Measurements from ENCODE around the gene FRMD4A. TPM values are rescaled to one million over a fixed set of nuclear protein-coding genes. Genes with fewer than 3 reads are reported as not detected.

The FRMD4A gene
- total and polyA plus RNA-seq, 2 experiments from 2014 or later, result 5.4 to 10.3 TPM

GRCh38 chr10:13633689-13634088, 697.0 kb downstream of the FRMD4A start:
- WGBS (ENCODE audit: low lambda C conversion rate, missing lambda C conversion rate), result 87% methylated on average over 7 of the region's 7 CpGs
- Histone ChIP-seq H3K36me3 (replicated peaks; ENCODE audit: insufficient read depth, low read depth) (no peaks in the 10 kb centered on the region), H3K27ac (no peak overlapping the region), H3K9me2 (replicated peaks; ENCODE audit: insufficient read depth) (no peaks in the 10 kb centered on the region), H3K4me1 (ENCODE audit: insufficient read depth) (no peaks in the 10 kb centered on the region), H3K27me3 (no peaks in the 10 kb centered on the region), H2AFZ (no peak overlapping the region), H3K9me3 (ENCODE audit: low read depth) (no peaks in the 10 kb centered on the region), H3K4me2 (no peak overlapping the region), H4K20me1 (ENCODE audit: insufficient read depth, poor library complexity, severe bottlenecking) (no peaks in the 10 kb centered on the region), H3K4me3 (no peak overlapping the region), H3K79me2 (no peaks in the 10 kb centered on the region)
- TF ChIP-seq EZH2 (IDR thresholded peaks at IDR 0.05; ENCODE audit: borderline replicate concordance) (no peak), EZH2phosphoT487 (IDR thresholded peaks at IDR 0.05; ENCODE audit: low read depth, severe bottlenecking, unreplicated experiment) (no peak)
- TF ChIP-seq, protein P1, sequence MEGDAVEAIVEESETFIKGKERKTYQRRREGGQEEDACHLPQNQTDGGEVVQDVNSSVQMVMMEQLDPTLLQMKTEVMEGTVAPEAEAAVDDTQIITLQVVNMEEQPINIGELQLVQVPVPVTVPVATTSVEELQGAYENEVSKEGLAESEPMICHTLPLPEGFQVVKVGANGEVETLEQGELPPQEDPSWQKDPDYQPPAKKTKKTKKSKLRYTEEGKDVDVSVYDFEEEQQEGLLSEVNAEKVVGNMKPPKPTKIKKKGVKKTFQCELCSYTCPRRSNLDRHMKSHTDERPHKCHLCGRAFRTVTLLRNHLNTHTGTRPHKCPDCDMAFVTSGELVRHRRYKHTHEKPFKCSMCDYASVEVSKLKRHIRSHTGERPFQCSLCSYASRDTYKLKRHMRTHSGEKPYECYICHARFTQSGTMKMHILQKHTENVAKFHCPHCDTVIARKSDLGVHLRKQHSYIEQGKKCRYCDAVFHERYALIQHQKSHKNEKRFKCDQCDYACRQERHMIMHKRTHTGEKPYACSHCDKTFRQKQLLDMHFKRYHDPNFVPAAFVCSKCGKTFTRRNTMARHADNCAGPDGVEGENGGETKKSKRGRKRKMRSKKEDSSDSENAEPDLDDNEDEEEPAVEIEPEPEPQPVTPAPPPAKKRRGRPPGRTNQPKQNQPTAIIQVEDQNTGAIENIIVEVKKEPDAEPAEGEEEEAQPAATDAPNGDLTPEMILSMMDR (IDR thresholded peaks at IDR 0.05; ENCODE audit: poor library complexity), result no peak
- DNase-seq (ENCODE audit: low spot score), result peak; percentile 32

- Histone ChIP-seq H3K9me3 (ENCODE audit: low read depth) (no peaks in the 10 kb centered on the region), H3K27ac (no peak overlapping the region), H2AFZ (no peak overlapping the region), H3K36me3 (replicated peaks; ENCODE audit: insufficient read depth, low read depth) (no peaks in the 10 kb centered on the region), H3K4me1 (ENCODE audit: insufficient read depth) (no peaks in the 10 kb centered on the region), H3K9me2 (replicated peaks; ENCODE audit: insufficient read depth) (no peaks in the 10 kb centered on the region), H3K79me2 (no peaks in the 10 kb centered on the region), H3K27me3 (no peaks in the 10 kb centered on the region), H3K4me2 (no peak overlapping the region), H3K4me3 (no peak overlapping the region), H4K20me1 (ENCODE audit: insufficient read depth, poor library complexity, severe bottlenecking) (no peaks in the 10 kb centered on the region)
- TF ChIP-seq EZH2 (IDR thresholded peaks at IDR 0.05; ENCODE audit: borderline replicate concordance) (no peak), EZH2phosphoT487 (IDR thresholded peaks at IDR 0.05; ENCODE audit: low read depth, severe bottlenecking, unreplicated experiment) (no peak)
- TF ChIP-seq, protein P1 (IDR thresholded peaks at IDR 0.05; ENCODE audit: poor library complexity), result no peak
- no peak for DNase-seq (ENCODE audit: low spot score)
- 90% methylated on average over 5 of the region's 5 CpGs for WGBS (ENCODE audit: low lambda C conversion rate, missing lambda C conversion rate)
Observed at GRCh38 chr10:13632884-13633440, 697.8 kb downstream of the FRMD4A start.

DNA sequence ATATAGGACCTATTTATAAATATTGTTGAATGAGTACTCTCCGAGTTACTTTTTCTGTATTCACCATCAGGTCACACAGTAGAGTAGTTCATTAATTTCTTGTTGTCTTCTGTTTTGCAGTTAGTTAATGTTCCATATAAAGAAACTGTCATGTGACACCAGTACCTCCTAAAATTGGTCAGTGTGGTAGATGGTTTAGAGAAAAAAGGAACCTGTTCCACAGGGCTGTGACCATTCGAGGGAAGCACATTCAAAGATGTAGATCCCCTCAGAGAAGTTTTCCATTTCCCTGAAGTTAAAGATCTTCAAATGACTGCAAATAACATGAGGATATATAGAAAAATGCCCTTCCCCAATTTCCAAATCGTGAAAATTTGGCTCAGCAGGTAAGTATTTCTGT, 698.3 kb downstream of the FRMD4A start:
- H3K9me2 ChIP-seq (replicated peaks; ENCODE audit: insufficient read depth), result no peaks in the 10 kb centered on the region
- H3K36me3 ChIP-seq (replicated peaks; ENCODE audit: insufficient read depth, low read depth), result no peaks in the 10 kb centered on the region
- H4K20me1 ChIP-seq (ENCODE audit: insufficient read depth, poor library complexity, severe bottlenecking), result no peaks in the 10 kb centered on the region
- H3K27ac ChIP-seq, result no peak overlapping the region
- H3K4me2 ChIP-seq, result no peak overlapping the region
- no peaks in the 10 kb centered on the region for H3K9me3 ChIP-seq (ENCODE audit: low read depth)
- H3K27me3 ChIP-seq, result no peaks in the 10 kb centered on the region
- WGBS (ENCODE audit: low lambda C conversion rate, missing lambda C conversion rate), result 90% methylated on average over 3 of the region's 3 CpGs
- no peaks in the 10 kb centered on the region for H3K79me2 ChIP-seq
- no peak overlapping the region for H3K4me3 ChIP-seq
- no peaks in the 10 kb centered on the region for H3K4me1 ChIP-seq (ENCODE audit: insufficient read depth)
- DNase-seq (ENCODE audit: low spot score), result no peak
- no peak for TF ChIP-seq EZH2phosphoT487 (IDR thresholded peaks at IDR 0.05; ENCODE audit: low read depth, severe bottlenecking, unreplicated experiment)
- TF ChIP-seq, protein P1 (IDR thresholded peaks at IDR 0.05; ENCODE audit: poor library complexity), result no peak
- TF ChIP-seq EZH2 (IDR thresholded peaks at IDR 0.05; ENCODE audit: borderline replicate concordance), result no peak
- H2AFZ ChIP-seq, result no peak overlapping the region

Measured in hepatocyte (in vitro differentiated cells).